ENCODE measurements around the gene ZNF491.
"Not testable (repeated sequence)": the region's sequence is repeated elsewhere in the genome, so short reads cannot be mapped to it uniquely, and the experiment has no call there.

ZNF491 gene

DNA sequence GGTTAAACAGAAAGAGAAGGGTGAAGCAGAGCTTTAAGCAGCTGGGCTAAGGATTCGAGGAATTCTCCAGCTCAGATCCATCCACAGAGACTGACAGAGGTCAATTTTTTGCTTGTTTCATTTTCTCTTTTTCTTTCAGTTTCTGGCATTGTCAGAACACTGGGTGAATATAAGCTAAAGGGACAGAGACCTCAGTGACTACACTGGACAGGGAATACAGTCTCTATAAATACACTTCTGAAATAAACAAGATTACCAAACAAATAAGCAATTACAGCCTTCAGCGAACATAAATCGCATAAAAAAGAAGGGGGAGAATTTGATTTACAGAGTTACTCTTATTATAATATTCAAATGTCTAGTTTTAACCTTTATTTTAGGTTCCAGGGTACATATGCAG, 35.2 kb upstream of the ZNF491 start:
- H3K4me3 ChIP-seq (replicated peaks in 1 of 2; ENCODE audit: low read depth in 2 of 2, low read length in 2 of 2), result no peak overlapping the region
- TF ChIP-seq CTCF (IDR thresholded peaks at IDR 0.05; ENCODE audit: low read depth, low read length), result no peak

GRCh38 chr19:11763611-11764010, 34.7 kb upstream of the ZNF491 start:
- DNase-seq (ENCODE audit: low read depth in 2 of 2), result no peak
- H3K4me3 ChIP-seq (replicated peaks in 1 of 2; ENCODE audit: low read depth in 2 of 2, low read length in 2 of 2), result no peak overlapping the region
- no peak for TF ChIP-seq CTCF (IDR thresholded peaks at IDR 0.05; ENCODE audit: low read depth, low read length)

More for the DNA sequence above, 35.2 kb upstream of the ZNF491 start:
- no peak for DNase-seq (ENCODE audit: low read depth in 2 of 2)

DNA sequence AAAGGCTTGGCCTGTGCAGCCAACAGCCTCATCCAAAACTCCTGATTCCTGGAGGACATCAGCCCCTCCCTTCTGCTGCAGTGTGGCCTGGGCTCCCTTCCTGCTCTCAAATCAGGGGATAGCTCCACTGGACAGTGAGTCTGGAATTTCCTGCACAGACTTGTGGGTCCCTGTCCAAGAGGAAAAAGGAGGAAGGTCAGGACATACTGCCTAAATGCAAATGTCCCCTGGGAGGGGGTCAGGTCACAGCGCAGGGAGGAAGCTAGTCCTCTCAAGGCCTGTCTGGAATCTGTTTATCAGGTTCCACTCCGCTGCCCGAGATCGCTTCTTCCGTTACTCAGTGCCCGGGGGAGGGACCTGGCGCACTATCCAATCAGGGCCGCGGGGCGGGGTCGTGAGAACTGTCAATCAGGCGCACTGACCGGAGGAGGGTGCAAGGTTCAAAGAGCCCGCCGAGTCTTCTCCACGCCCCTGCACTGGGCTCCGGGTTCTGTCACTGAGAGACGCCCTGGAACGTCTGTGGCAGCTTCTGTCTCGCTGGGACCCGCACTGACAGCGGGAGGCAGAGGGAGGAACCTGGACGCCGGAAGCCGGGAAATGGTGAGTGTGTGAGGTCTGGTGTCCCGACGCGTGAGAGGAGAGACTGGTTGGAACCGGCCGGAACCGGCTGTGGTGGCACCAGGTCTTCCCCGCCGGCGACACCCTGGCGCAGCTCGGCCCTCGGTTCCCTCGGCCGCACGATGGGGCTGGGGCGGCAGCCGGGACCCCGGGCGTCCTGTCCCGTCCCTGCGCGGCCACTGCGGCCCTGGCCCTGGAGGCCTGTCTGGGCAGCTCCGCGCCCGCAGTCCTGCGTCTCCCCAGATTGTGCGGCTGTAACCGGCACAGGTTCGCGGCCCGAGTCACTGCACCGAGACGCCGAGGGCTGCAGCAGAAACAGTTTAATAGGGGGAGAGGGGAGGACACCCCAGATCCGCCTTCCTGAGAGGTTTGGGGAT, 31.4 kb upstream of the ZNF491 start, which contains the start of gene ZNF441:
Gene ZNF441, plus strand, starts transcription at position 404 of the 995 bp plus-strand sequence. Its CDS starts 194 bp downstream, at position 598.
- TF ChIP-seq CTCF (IDR thresholded peaks at IDR 0.05; ENCODE audit: low read depth, low read length), result no peak
- peak; percentile 95 for DNase-seq (ENCODE audit: low read depth in 2 of 2)
- H3K4me3 ChIP-seq (replicated peaks in 1 of 2; ENCODE audit: low read depth in 2 of 2, low read length in 2 of 2), result peak within 1 kb of the TSS; percentile 74 to 77

DNA sequence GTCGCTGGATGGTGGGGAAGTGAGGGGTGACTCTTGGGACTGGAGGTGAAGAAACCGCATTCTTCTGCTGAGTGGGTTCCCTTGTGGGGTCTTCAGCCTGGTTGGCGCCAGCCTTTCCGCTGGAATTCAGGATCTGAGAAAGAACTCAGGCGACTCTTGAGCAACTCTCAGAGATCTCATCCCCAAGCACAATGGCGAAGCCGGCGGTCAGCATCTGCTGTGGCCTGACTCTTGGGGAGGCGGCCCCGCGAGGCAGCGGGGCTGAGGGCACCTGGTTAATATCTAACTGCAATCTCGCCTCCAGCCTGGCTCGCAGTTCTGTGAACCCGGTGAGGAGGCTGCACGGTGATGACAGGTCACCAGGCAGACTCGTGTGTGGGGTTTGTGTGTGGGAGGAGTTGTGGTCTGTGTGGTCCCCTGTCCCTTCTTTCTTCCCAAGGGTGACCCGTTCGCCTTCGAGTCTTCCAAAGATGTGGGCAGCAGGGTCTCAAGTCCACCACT, 30.6 kb upstream of the ZNF491 start:
- H3K4me3 ChIP-seq (replicated peaks in 1 of 2; ENCODE audit: low read depth in 2 of 2, low read length in 2 of 2), result peak overlapping the region; percentile 74 to 77
- DNase-seq (ENCODE audit: low read depth in 2 of 2), result peak; percentile 40 to 46
- TF ChIP-seq CTCF (IDR thresholded peaks at IDR 0.05; ENCODE audit: low read depth, low read length), result no peak

GRCh38 chr19:11769995-11770394, 28.3 kb upstream of the ZNF491 start:
- DNase-seq (ENCODE audit: low read depth in 2 of 2), result no peak
- H3K4me3 ChIP-seq (replicated peaks in 1 of 2; ENCODE audit: low read depth in 2 of 2, low read length in 2 of 2), result no peak overlapping the region
- no peak for TF ChIP-seq CTCF (IDR thresholded peaks at IDR 0.05; ENCODE audit: low read depth, low read length)

DNA sequence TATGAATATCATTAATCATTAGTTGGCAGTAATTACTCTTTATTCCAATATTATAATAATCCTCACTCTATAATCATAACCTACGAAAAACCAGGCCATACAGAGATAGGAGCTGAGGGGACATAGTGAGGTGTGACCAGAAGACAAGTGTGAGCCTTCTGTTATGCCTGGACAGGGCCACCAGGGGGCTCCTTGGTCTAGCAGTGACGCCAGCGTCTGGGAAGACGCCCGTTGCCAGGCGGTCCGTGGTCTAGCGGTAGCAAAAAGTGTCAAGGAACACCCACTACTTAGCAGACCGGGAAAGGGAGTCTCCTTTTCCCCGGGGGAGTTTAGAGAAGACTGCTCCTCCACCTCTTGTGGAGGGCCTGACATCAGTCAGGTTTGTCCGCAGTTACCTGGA, 26.8 kb upstream of the ZNF491 start:
- DNase-seq (ENCODE audit: low read depth in 2 of 2); H3K4me3 ChIP-seq (replicated peaks in 1 of 2; ENCODE audit: low read depth in 2 of 2, low read length in 2 of 2): not testable (repeated sequence)

- not testable (repeated sequence) for H3K4me3 ChIP-seq (replicated peaks in 1 of 2; ENCODE audit: low read depth in 2 of 2, low read length in 2 of 2); DNase-seq (ENCODE audit: low read depth in 2 of 2)
Observed at GRCh38 chr19:11776669-11777068, 21.7 kb upstream of the ZNF491 start.
